Ishikawa (cell line): Measurements from ENCODE around the gene DCANP1.

Experiments used
- CEBPB ChIP-seq: IDR thresholded peaks from 2 replicates; pipeline ENCODE4 v1.6.1; 2012
- CREB1 ChIP-seq: IDR thresholded peaks from 2 replicates; pipeline ENCODE4 v1.6.1; 2012; ENCODE audit warnings: low read depth
- EGR1 ChIP-seq: IDR thresholded peaks from 2 replicates; pipeline ENCODE4 v1.6.1; 2012
- EP300 ChIP-seq: IDR thresholded peaks from 2 replicates; pipeline ENCODE4 v1.6.1; 2012; ENCODE audit warnings: borderline replicate concordance
- FOXM1 ChIP-seq: IDR thresholded peaks from 2 replicates; pipeline ENCODE4 v1.6.1; 2012; ENCODE audit warnings: low read depth, borderline replicate concordance
- NFIC ChIP-seq: IDR thresholded peaks from 2 replicates; pipeline ENCODE4 v1.6.1; 2012
- RAD21 ChIP-seq: IDR thresholded peaks from 2 replicates; pipeline ENCODE4 v1.6.1; 2012; ENCODE audit warnings: low read depth
- TAF1 ChIP-seq: IDR thresholded peaks from 2 replicates; pipeline ENCODE4 v1.6.1; 2012; ENCODE audit warnings: low read depth, mild to moderate bottlenecking
- TCF12 ChIP-seq: IDR thresholded peaks from 2 replicates; pipeline ENCODE4 v1.6.1; 2012; ENCODE audit warnings: low read depth
- TEAD4 ChIP-seq: IDR thresholded peaks from 2 replicates; pipeline ENCODE4 v1.6.1; 2012
- YY1 ChIP-seq: IDR thresholded peaks from 2 replicates; pipeline ENCODE4 v1.6.1; 2012; ENCODE audit warnings: low read depth
- ZBTB7A ChIP-seq: IDR thresholded peaks from 2 replicates; pipeline ENCODE4 v1.6.1; 2012; ENCODE audit warnings: low read depth
- TF ChIP-seq, protein P1 (sequence below): IDR thresholded peaks from 2 replicates; pipeline ENCODE4 v1.6.1; 2012
- TF ChIP-seq, protein P2 (sequence below): IDR thresholded peaks from 2 replicates; pipeline ENCODE4 v1.6.1; 2012; ENCODE audit warnings: low read depth, mild to moderate bottlenecking
- TF ChIP-seq, protein P3 (sequence below): IDR thresholded peaks from 2 replicates; pipeline ENCODE4 v1.6.1; 2012

DCANP1 gene

DNA sequence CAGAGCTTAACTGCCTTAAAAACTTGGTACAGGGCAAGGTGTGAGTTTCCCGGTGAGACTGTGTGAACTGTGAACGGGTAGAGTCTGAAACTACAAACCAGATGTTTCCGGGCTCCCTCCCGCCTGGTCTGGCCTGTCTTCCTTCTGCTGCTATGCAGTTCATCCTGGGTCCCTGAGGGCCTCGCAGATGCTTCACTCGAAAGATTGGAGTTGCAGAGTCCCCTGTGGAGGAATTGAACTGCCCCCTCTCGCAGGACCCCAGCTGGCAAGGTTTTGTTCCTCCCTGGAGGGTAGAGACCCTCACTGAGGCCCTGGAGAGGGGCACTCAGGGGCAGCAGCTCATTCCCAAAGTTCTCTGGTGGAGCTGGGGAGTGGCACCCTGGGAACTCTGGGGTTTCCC, 533 bp downstream of the DCANP1 start:
- TF ChIP-seq, protein P1, sequence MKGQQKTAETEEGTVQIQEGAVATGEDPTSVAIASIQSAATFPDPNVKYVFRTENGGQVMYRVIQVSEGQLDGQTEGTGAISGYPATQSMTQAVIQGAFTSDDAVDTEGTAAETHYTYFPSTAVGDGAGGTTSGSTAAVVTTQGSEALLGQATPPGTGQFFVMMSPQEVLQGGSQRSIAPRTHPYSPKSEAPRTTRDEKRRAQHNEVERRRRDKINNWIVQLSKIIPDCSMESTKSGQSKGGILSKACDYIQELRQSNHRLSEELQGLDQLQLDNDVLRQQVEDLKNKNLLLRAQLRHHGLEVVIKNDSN, result no peak
- no peak for TF ChIP-seq EP300
- TF ChIP-seq ZBTB7A, result no peak
- TF ChIP-seq, protein P2, sequence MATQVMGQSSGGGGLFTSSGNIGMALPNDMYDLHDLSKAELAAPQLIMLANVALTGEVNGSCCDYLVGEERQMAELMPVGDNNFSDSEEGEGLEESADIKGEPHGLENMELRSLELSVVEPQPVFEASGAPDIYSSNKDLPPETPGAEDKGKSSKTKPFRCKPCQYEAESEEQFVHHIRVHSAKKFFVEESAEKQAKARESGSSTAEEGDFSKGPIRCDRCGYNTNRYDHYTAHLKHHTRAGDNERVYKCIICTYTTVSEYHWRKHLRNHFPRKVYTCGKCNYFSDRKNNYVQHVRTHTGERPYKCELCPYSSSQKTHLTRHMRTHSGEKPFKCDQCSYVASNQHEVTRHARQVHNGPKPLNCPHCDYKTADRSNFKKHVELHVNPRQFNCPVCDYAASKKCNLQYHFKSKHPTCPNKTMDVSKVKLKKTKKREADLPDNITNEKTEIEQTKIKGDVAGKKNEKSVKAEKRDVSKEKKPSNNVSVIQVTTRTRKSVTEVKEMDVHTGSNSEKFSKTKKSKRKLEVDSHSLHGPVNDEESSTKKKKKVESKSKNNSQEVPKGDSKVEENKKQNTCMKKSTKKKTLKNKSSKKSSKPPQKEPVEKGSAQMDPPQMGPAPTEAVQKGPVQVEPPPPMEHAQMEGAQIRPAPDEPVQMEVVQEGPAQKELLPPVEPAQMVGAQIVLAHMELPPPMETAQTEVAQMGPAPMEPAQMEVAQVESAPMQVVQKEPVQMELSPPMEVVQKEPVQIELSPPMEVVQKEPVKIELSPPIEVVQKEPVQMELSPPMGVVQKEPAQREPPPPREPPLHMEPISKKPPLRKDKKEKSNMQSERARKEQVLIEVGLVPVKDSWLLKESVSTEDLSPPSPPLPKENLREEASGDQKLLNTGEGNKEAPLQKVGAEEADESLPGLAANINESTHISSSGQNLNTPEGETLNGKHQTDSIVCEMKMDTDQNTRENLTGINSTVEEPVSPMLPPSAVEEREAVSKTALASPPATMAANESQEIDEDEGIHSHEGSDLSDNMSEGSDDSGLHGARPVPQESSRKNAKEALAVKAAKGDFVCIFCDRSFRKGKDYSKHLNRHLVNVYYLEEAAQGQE, result no peak
- no peak for TF ChIP-seq CREB1
- TF ChIP-seq FOXM1, result no peak
- no peak for TF ChIP-seq TEAD4
- TF ChIP-seq TCF12, result no peak

DNA sequence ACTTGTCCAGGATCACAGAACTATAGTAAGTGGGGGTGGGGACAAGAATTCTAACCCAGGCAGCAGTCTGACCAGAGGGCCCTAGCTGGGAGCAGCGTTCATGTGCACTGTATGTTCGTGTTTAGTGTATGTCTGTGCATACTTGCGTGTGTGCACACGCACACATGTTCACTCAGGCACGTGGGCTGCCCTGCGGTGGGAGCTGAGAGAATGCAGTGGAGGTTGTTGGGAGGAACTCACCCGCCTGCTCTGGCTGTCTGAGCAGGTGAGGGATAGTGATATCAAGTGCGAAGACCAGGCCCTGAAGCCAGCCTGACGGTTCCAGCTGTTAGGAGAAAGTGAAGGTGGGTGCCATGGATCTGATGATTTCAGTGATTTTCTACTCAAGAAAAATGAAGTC, 942 bp downstream of the DCANP1 start:
- TF ChIP-seq, protein P3, sequence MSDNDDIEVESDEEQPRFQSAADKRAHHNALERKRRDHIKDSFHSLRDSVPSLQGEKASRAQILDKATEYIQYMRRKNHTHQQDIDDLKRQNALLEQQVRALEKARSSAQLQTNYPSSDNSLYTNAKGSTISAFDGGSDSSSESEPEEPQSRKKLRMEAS, result no peak
- TF ChIP-seq TEAD4, result no peak
- no peak for TF ChIP-seq EP300
- no peak for TF ChIP-seq ZBTB7A
- TF ChIP-seq CEBPB, result no peak
- TF ChIP-seq TAF1, result no peak
- TF ChIP-seq RAD21, result no peak
- no peak for TF ChIP-seq CREB1
- TF ChIP-seq, protein P1, result no peak
- TF ChIP-seq NFIC, result no peak
- no peak for TF ChIP-seq EGR1
- no peak for TF ChIP-seq YY1
- TF ChIP-seq, protein P2, result no peak
- TF ChIP-seq TCF12, result no peak
- TF ChIP-seq FOXM1, result no peak

DNA sequence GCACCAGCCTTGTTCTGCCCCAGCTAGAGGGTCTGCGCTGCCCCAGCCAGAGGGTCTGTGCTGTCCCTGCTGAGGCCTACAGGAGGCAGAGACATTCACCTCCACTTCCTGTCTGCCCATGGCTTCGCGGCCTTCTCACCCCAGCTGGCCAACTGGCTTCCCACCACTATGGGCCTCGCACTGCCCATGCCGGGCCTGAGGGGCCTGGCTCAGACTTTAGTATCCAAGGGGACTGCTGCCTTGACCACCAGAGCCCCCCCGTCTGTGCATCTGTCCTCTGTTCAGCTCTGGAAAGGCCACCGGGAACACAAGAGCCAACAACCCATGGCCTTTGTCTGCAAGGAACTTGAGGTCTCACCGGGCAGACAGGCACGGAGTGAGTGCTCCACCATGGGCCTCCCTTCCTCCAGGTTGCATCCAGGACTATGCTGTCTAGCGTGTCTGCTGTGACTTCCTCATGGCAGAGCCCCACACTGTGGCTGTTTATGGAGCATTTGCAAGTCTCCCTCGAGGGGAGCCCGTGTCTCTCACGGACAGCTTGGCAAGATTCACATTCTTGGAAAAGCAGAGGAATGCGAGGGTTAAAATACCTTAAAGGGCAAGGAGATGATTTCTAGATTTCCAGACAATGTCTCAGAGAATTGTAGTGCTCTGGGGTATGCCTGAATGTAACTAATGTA, 1.7 kb downstream of the DCANP1 start:
- TF ChIP-seq ZBTB7A (no peak), CREB1 (no peak), YY1 (no peak), TAF1 (no peak), CEBPB (no peak), RAD21 (no peak), NFIC (no peak), TEAD4 (no peak), FOXM1 (no peak), EP300 (no peak), EGR1 (no peak), TCF12 (no peak)
- TF ChIP-seq, protein P2, result no peak
- TF ChIP-seq, protein P3, result no peak
- TF ChIP-seq, protein P1, result no peak

DNA sequence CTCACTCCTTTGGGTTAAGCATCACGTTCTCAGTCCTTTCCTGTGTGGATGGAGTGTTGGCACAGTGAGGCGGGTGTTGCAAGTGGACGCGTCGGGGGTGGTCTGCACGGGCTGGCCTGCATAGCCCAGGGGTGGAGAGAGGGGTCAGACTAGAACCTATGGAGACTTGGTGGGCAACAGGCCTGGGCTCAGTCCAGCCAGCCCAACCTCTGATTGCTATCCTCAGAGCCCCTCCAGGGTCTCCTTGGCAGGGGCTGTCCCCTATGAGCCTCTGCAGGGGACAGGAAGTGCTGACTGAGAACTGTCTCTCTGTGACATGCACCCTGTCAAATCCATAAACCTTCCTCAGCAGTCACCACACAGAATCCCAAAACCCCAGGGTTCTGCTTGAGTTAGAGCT, 2.3 kb downstream of the DCANP1 start:
- TF ChIP-seq EP300, result no peak
- TF ChIP-seq, protein P2, result no peak
- TF ChIP-seq CEBPB, result no peak
- TF ChIP-seq, protein P1, result no peak
- no peak for TF ChIP-seq NFIC
- TF ChIP-seq YY1, result no peak
- no peak for TF ChIP-seq RAD21
